OCI-LY7 (cell line): ENCODE measurements around the gene HSF2. TPM values are rescaled to one million over a fixed set of nuclear protein-coding genes. Genes with fewer than 3 reads are reported as not detected.

Experiments
- BruUV-seq: library from RNA; stranded (reverse); fragments of 400-500 nt; replicated peaks from 2 replicates; lab custom pipeline; 2021; lab: Mats Ljungman, UMichigan
- CTCF ChIA-PET: fragments of 300-600 bp; sonication (Branson Sonifier 250); formaldehyde crosslinking; loops from one replicate; lab custom pipeline; 2022; ENCODE audit warnings: antibody characterized with exemption; ENCODE audit not compliant: unreplicated experiment; lab: Charles Lee
- POLR2A ChIA-PET: fragments of 300-600 bp; sonication (Branson Sonifier 250); formaldehyde crosslinking; loops from one replicate; lab custom pipeline; 2022; ENCODE audit warnings: antibody characterized with exemption; lab: Charles Lee
- DNase-seq: peaks from one replicate; pipeline ENCODE4 v3.0.0-alpha.2; 2015; ENCODE audit warnings: low spot score
- H2AFZ ChIP-seq: fragments of 200-600 bp; sonication (generic), shearing (Covaris generic); 2 replicates; pipeline ENCODE4 v1.6.1; 2014; ENCODE audit warnings: mild to moderate bottlenecking, antibody characterized with exemption, low read length, moderate library complexity
- H3K27ac ChIP-seq: fragments of 200-600 bp; sonication (generic); 2 replicates; pipeline ENCODE4 v1.5.1; 2014; ENCODE audit warnings: mixed run types, low read depth, mild to moderate bottlenecking, moderate library complexity, low read length, inconsistent platforms; ENCODE audit not compliant: poor library complexity, severe bottlenecking
- H3K36me3 ChIP-seq: fragments of 200-600 bp; sonication (generic); 2 replicates; pipeline ENCODE4 v1.6.1; 2014; ENCODE audit warnings: mild to moderate bottlenecking, antibody characterized with exemption, low read length, moderate library complexity, mixed read lengths; ENCODE audit not compliant: insufficient read depth
- H3K4me1 ChIP-seq: fragments of 200-600 bp; sonication (generic); 2 replicates; pipeline ENCODE4 v1.5.1; 2014; ENCODE audit warnings: mild to moderate bottlenecking, low read length; ENCODE audit not compliant: insufficient read depth, poor library complexity, severe bottlenecking
- H3K4me2 ChIP-seq: fragments of 200-600 bp; sonication (generic); 2 replicates; pipeline ENCODE4 v1.6.1; 2014; ENCODE audit warnings: mild to moderate bottlenecking, low read length
- H3K4me3 ChIP-seq: fragments of 200-600 bp; sonication (generic); 2 replicates; pipeline ENCODE4 v1.5.1; 2014; ENCODE audit warnings: mild to moderate bottlenecking, low read depth, low read length; ENCODE audit not compliant: poor library complexity, severe bottlenecking
- H3K79me2 ChIP-seq: fragments of 200-600 bp; sonication (generic); 2 replicates; pipeline ENCODE4 v1.6.1; 2016; ENCODE audit warnings: low read depth, mild to moderate bottlenecking, low read length, moderate library complexity, mixed read lengths; ENCODE audit not compliant: insufficient read depth
- H3K9me2 ChIP-seq: fragments of 200-600 bp; sonication (generic); 2 replicates; pipeline ENCODE4 v1.6.1; 2016; ENCODE audit warnings: mild to moderate bottlenecking, low read length, mixed read lengths; ENCODE audit not compliant: insufficient read depth
- H3K9me3 ChIP-seq: fragments of 200-600 bp; sonication (generic); 2 replicates; pipeline ENCODE4 v1.6.1; 2014; ENCODE audit warnings: mild to moderate bottlenecking, mixed run types, low read length, mixed read lengths
- H4K20me1 ChIP-seq: fragments of 200-600 bp; sonication (generic); 2 replicates; pipeline ENCODE4 v1.6.1; 2014; ENCODE audit warnings: mild to moderate bottlenecking, antibody characterized with exemption, low read length, moderate library complexity, mixed read lengths; ENCODE audit not compliant: insufficient read depth
- EZH2phosphoT487 ChIP-seq: fragments of 200-600 bp; sonication (generic); IDR thresholded peaks from 2 replicates; pipeline ENCODE4 v1.6.1; 2018; ENCODE audit warnings: low read depth, borderline replicate concordance, mild to moderate bottlenecking, mixed run types, antibody characterized with exemption, low read length, moderate library complexity, mixed read lengths
- intact Hi-C: fragments of 100-400 bp; cut with micrococcal nuclease; formaldehyde crosslinking; loops from one replicate; pipeline ENCODE4 v1.10.0; 2022; ENCODE audit not compliant: unreplicated experiment
- total RNA-seq, 2 experiments: library from RNA; depleted of rRNA in 1 of 2; stranded (reverse); fragments of >200 nt in 1 of 2; shearing (Covaris generic) in 1 of 2; gene quantifications; 2 replicates each; pipeline ENCODE4 v1.2.3, GENCODE V29; 2014 to 2022
- TF ChIP-seq, protein P1 (sequence below): fragments of 200-600 bp; sonication (generic); conservative IDR thresholded peaks from 2 replicates; pipeline ENCODE4 v1.5.1; 2014; ENCODE audit warnings: mild to moderate bottlenecking, antibody characterized with exemption, low read length, moderate library complexity, mixed read lengths

HSF2 gene
- total RNA-seq, 2 experiments from 2014 or later, result 12.1 to 29.6 TPM

DNA sequence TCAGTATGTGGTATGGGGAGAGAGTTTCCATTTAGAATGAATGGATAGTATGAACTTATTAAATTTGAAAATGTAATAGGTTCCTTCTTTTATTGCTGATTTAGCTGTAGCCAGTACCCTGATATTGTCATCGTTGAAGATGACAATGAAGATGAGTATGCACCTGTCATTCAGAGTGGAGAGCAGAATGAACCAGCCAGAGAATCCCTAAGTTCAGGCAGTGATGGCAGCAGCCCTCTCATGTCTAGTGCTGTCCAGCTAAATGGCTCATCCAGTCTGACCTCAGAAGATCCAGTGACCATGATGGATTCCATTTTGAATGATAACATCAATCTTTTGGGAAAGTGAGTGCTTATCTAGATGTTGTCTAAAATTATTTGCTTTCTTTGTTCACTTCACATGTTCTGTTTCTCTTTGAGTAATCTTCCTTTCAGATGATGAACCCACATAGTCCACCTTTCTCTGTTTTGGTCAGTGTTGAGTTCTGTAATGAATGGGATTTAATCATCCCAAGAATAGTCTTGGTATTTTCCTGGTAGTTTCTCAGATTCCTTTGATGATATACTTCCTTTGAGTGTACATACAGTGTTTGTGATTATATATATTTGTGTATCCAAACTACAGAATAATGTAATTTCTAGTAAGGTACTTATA lies 23.3 kb downstream of the HSF2 start:
- TF ChIP-seq EZH2phosphoT487, result no peak
- TF ChIP-seq, protein P1, sequence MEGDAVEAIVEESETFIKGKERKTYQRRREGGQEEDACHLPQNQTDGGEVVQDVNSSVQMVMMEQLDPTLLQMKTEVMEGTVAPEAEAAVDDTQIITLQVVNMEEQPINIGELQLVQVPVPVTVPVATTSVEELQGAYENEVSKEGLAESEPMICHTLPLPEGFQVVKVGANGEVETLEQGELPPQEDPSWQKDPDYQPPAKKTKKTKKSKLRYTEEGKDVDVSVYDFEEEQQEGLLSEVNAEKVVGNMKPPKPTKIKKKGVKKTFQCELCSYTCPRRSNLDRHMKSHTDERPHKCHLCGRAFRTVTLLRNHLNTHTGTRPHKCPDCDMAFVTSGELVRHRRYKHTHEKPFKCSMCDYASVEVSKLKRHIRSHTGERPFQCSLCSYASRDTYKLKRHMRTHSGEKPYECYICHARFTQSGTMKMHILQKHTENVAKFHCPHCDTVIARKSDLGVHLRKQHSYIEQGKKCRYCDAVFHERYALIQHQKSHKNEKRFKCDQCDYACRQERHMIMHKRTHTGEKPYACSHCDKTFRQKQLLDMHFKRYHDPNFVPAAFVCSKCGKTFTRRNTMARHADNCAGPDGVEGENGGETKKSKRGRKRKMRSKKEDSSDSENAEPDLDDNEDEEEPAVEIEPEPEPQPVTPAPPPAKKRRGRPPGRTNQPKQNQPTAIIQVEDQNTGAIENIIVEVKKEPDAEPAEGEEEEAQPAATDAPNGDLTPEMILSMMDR, result no peak
- no peak overlapping the region for H3K4me2 ChIP-seq
- no peak overlapping the region for H3K4me3 ChIP-seq
- no peak for DNase-seq
- H4K20me1 ChIP-seq, result 0 out of 2 replicates have a peak, but pooled peaks cover 4% of the 10 kb centered on the region
- no peaks in the 10 kb centered on the region for H3K4me1 ChIP-seq
- no peak overlapping the region for H3K27ac ChIP-seq
- no peaks in the 10 kb centered on the region for H3K79me2 ChIP-seq
- intact Hi-C loops, result no loop called here
- no peaks in the 10 kb centered on the region for H3K9me2 ChIP-seq
- POLR2A ChIA-PET, result interaction anchor here (1.0 kb wide), 2 partner anchors 10 to 13 kb away, joined by 6 to 8 read pairs; no protein-coding TSS in a partner anchor
- no TSS peak for BruUV-seq
- CTCF ChIA-PET, result no interaction called here
- H3K36me3 ChIP-seq, result peaks cover 93% of the 10 kb centered on the region
- no peaks in the 10 kb centered on the region for H3K9me3 ChIP-seq
- H2AFZ ChIP-seq, result no peak overlapping the region

- intact Hi-C loops, result no loop called here
- POLR2A ChIA-PET, result interaction anchor here (1.2 kb wide), 1 partner anchor 19 kb away, joined by 3 read pairs; no protein-coding TSS in a partner anchor
- H3K27ac ChIP-seq, result no peak overlapping the region
- H3K36me3 ChIP-seq, result peaks cover 95% of the 10 kb centered on the region
- no peaks in the 10 kb centered on the region for H3K9me3 ChIP-seq
- H4K20me1 ChIP-seq, result 0 out of 2 replicates have a peak, but pooled peaks cover 4% of the 10 kb centered on the region
- no peak for DNase-seq
- no TSS peak for BruUV-seq
- no peaks in the 10 kb centered on the region for H3K4me1 ChIP-seq
- H3K4me2 ChIP-seq, result no peak overlapping the region
- no peak overlapping the region for H2AFZ ChIP-seq
- no peak for TF ChIP-seq EZH2phosphoT487
- TF ChIP-seq, protein P1, result no peak
- no peaks in the 10 kb centered on the region for H3K9me2 ChIP-seq
- H3K4me3 ChIP-seq, result no peak overlapping the region
- no peaks in the 10 kb centered on the region for H3K79me2 ChIP-seq
- CTCF ChIA-PET, result no interaction called here
Observed at GRCh38 chr6:122423734-122424133, 24.3 kb downstream of the HSF2 start.

- no peak overlapping the region for H2AFZ ChIP-seq
- no peaks in the 10 kb centered on the region for H3K4me1 ChIP-seq
- TF ChIP-seq, protein P1, result no peak
- TF ChIP-seq EZH2phosphoT487, result no peak
- 0 out of 2 replicates have a peak, but pooled peaks cover 4% of the 10 kb centered on the region for H4K20me1 ChIP-seq
- H3K4me3 ChIP-seq, result no peak overlapping the region
- H3K4me2 ChIP-seq, result no peak overlapping the region
- no peaks in the 10 kb centered on the region for H3K79me2 ChIP-seq
- no TSS peak for BruUV-seq
- no peak overlapping the region for H3K27ac ChIP-seq
- no peaks in the 10 kb centered on the region for H3K9me2 ChIP-seq
- peaks cover 95% of the 10 kb centered on the region for H3K36me3 ChIP-seq
- CTCF ChIA-PET, result no interaction called here
- intact Hi-C loops, result no loop called here
- POLR2A ChIA-PET, result interaction anchor here (0.9 to 2.4 kb wide), 3 partner anchors 13 to 45 kb away, joined by 5 to 7 read pairs (median 5); partner anchors contain the start of gene SERINC1
- DNase-seq, result no peak
- no peaks in the 10 kb centered on the region for H3K9me3 ChIP-seq
Observed at GRCh38 chr6:122426597-122426996, 27.1 kb downstream of the HSF2 start.
